ENCODE measurements around the gene TMEM132A. TPM values are rescaled to one million over a fixed set of nuclear protein-coding genes. Genes with fewer than 3 reads are reported as not detected.

TMEM132A gene
- total and polyA plus RNA-seq, 5 donors, result 5.1 to 10.2 (median 6.8) TPM

DNA sequence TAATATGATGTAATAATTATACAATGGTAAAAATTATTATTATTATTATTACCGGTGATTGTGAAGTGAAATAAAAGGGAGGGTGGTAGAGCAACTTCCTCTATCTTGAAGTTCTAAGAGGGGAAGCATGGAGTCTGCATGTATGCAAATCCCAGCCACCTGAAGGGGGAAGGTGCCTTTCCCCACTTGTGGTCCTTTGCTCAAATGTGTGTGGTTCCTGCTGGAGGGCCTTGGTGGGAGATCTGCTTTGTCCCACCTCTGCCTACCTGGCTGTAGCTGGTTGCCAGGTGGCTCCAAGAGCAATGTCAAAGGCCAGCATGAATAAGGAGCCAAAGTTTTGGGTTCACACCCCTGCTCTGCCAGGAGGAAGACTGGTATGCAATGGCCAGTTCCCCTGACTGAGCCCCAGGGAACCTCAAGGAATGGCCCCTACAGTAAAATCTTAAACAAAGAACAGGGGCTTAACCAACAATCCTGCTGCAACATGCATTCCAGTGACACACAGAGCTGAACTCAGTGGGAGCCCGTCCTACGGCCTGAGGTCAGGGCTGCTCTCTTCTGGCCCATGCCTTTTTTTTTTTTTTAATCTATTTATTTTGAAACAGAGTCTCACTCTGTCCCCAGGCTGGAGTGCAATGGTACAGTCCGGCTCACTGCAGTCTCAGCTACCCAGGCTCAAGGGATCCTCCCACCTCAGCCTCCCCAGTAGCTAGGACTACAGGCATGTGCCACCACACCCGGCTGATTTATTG lies 8.5 kb downstream of the TMEM132A start:
- no peak for DNase-seq
- Histone ChIP-seq H3K9me3 (ENCODE audit: control insufficient read depth, low read length) (no peaks in the 10 kb centered on the region), H3K4me3 (ENCODE audit: low read length) (no peak overlapping the region), H3K27ac (ENCODE audit: low read length) (no peak overlapping the region), H3K4me1 (ENCODE audit: control insufficient read depth, insufficient read depth, low read length) (no peaks in the 10 kb centered on the region), H3K27me3 (ENCODE audit: control insufficient read depth, insufficient read depth) (no peaks in the 10 kb centered on the region)
- intact Hi-C loops (cut with DNase I), result no loop called here
- WGBS, result 83% methylated on average over 5 of the region's 5 CpGs
- ATAC-seq, result no peak

DNA sequence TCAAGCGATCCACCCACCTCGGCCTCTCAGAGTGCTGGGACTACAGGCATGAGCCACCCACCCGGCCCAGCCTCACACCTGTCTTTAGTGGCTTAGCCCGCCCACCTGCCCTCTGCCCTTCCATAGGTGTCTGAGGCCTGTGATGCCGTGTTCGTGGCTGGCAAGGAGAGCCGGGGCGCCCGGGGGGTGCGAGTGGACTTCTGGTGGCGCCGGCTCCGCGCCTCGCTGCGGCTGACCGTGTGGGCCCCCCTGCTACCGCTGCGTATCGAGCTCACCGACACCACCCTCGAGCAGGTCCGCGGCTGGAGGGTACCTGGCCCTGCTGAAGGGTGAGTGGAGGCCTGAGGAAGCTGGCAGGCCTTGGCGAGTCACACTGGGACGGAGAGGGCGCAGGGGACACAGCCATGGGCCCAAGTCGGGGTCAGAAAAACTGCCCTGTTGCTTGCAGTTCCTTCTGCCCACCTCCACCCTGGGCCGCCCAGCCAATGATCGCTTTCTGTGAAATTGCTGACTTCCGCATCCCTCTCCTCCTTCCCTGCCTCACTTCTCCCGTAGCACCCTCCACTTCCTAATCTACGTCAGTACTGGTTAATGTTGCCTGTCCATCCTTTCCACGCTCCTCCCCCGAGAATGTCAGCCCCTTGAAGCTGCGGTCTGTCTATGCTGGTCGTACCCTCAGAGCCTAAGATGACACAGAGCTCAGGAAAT lies 9.3 kb downstream of the TMEM132A start:
- Histone ChIP-seq H3K4me3 (ENCODE audit: low read length) (no peak overlapping the region), H3K4me1 (ENCODE audit: control insufficient read depth, insufficient read depth, low read length) (no peaks in the 10 kb centered on the region), H3K27ac (ENCODE audit: low read length) (no peak overlapping the region), H3K9me3 (ENCODE audit: control insufficient read depth, low read length) (no peaks in the 10 kb centered on the region), H3K27me3 (ENCODE audit: control insufficient read depth, insufficient read depth) (no peaks in the 10 kb centered on the region)
- ATAC-seq, result no peak
- intact Hi-C loops (cut with DNase I), result no loop called here
- DNase-seq, result peak in 1 of 3 donors; percentile 60
- 94% methylated on average over 37 of the region's 37 CpGs for WGBS

DNA sequence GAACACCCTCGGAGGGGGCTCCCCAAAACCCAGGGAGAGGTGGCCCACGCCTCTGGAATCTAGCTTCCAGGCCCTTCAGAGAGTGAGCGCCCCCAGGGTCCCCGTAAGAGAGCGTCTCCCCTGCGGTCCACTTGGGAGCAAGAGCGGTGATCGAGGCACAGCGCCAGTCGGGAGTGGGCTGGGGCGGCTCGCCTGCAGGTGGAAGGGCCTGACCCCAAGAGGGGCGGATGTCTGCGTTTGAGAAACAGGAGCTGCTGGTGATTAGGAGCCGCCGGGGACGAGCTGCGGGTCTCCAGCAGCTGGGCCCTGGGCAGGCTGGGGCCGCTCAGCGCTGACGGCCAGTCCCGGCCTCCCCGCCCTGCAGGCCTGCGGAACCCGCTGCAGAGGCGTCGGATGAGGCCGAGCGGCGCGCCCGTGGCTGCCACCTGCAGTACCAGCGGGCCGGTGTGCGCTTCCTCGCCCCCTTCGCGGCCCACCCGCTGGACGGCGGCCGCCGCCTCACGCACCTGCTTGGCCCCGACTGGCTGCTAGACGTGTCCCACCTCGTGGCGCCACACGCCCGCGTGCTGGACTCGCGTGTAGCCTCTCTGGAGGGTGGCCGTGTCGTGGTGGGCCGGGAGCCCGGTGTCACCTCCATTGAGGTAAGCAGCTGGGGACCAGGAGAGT lies 10.0 kb downstream of the TMEM132A start:
- Histone ChIP-seq H3K27ac (ENCODE audit: low read length) (no peak overlapping the region), H3K4me3 (ENCODE audit: low read length) (no peak overlapping the region), H3K9me3 (ENCODE audit: control insufficient read depth, low read length) (no peaks in the 10 kb centered on the region), H3K4me1 (ENCODE audit: control insufficient read depth, insufficient read depth, low read length) (no peaks in the 10 kb centered on the region), H3K27me3 (ENCODE audit: control insufficient read depth, insufficient read depth) (no peaks in the 10 kb centered on the region)
- peak in 1 of 3 donors; percentile 61 for DNase-seq
- intact Hi-C loops (cut with DNase I), result no loop called here
- ATAC-seq, result no peak
- 94% methylated on average over 57 of the region's 57 CpGs for WGBS

DNA sequence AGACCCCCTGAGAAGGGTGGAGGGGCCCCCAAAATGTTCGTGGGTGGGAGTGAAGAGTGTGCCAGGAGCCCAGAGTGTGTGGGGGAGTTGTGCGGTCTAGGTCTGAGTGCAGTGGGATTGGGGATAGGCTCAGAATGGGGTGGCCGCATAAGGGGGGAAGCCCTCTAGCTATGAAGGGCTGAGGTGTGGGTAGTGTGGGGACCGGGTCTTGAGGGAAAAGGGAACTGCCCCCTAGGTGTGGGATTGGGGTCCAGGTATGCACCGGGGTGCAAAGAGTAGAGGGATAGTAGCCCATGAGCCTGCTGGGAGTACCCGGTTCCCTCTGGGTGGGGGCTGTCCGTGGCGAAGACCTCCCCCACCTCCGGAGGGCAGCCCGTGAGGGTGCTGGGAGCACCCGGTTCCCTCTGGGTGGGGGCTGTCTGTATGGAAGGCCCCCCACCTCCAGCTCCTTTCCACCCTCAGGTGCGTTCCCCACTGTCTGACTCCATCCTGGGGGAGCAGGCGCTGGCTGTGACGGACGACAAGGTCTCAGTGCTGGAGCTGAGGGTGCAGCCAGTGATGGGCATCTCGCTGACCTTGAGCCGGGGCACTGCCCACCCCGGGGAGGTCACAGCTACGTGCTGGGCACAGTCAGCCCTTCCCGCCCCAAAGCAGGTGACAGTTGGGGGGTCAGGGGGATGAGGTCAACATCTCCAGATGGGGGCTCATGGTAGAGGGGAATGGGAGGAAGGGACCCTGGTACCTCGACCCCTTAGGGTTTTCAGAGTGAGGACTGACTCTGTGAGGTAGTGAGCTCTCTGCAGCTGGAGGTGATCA lies 10.7 kb downstream of the TMEM132A start:
- H3K4me3 ChIP-seq (ENCODE audit: low read length), result no peak overlapping the region
- H3K27me3 ChIP-seq (ENCODE audit: control insufficient read depth, insufficient read depth), result no peaks in the 10 kb centered on the region
- intact Hi-C loops (cut with DNase I), result no loop called here
- H3K27ac ChIP-seq (ENCODE audit: low read length), result no peak overlapping the region
- ATAC-seq (peak; percentile 1 to 3), DNase-seq (peak in 1 of 3 donors; percentile 52)
- WGBS, result 88% methylated on average over 21 of the region's 21 CpGs
- H3K9me3 ChIP-seq (ENCODE audit: control insufficient read depth, low read length), result no peaks in the 10 kb centered on the region
- H3K4me1 ChIP-seq (ENCODE audit: control insufficient read depth, insufficient read depth, low read length), result no peaks in the 10 kb centered on the region

DNA sequence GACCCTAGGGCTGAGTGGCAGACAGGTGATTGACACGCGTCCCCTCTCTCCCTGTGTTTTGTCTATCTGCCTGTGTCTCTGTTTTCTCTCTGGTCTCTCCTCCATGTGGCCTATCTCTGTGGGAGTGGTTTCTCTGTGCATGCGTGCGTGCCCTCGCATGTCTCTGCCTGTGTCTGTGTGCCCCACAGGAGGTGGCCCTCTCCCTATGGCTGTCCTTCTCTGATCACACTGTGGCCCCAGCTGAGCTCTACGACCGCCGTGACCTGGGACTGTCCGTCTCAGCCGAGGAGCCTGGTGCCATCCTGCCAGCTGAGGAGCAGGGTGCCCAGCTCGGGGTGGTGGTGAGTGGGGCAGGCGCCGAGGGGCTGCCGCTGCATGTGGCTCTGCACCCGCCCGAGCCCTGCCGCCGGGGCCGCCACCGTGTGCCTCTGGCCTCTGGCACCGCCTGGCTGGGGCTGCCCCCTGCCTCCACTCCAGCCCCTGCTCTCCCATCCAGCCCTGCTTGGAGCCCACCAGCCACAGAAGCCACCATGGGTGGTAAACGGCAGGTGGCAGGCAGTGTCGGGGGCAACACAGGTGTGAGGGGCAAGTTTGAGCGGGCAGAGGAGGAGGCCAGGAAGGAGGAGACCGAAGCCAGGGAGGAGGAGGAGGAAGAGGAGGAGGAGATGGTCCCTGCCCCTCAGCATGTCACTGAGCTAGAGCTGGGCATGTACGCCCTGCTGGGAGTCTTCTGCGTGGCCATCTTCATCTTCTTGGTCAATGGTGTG lies 11.6 kb downstream of the TMEM132A start:
- peak in 1 of 3 donors; percentile 56 for DNase-seq
- H3K27me3 ChIP-seq (ENCODE audit: control insufficient read depth, insufficient read depth), result no peaks in the 10 kb centered on the region
- intact Hi-C loops (cut with DNase I), result no loop called here
- 90% methylated on average over 27 of the region's 27 CpGs for WGBS
- ATAC-seq, result peak in 1 of 2 donors; percentile 10
- H3K4me1 ChIP-seq (ENCODE audit: control insufficient read depth, insufficient read depth, low read length), result no peaks in the 10 kb centered on the region
- H3K27ac ChIP-seq (ENCODE audit: low read length), result no peak overlapping the region
- H3K9me3 ChIP-seq (ENCODE audit: control insufficient read depth, low read length), result no peaks in the 10 kb centered on the region
- no peak overlapping the region for H3K4me3 ChIP-seq (ENCODE audit: low read length)

DNA sequence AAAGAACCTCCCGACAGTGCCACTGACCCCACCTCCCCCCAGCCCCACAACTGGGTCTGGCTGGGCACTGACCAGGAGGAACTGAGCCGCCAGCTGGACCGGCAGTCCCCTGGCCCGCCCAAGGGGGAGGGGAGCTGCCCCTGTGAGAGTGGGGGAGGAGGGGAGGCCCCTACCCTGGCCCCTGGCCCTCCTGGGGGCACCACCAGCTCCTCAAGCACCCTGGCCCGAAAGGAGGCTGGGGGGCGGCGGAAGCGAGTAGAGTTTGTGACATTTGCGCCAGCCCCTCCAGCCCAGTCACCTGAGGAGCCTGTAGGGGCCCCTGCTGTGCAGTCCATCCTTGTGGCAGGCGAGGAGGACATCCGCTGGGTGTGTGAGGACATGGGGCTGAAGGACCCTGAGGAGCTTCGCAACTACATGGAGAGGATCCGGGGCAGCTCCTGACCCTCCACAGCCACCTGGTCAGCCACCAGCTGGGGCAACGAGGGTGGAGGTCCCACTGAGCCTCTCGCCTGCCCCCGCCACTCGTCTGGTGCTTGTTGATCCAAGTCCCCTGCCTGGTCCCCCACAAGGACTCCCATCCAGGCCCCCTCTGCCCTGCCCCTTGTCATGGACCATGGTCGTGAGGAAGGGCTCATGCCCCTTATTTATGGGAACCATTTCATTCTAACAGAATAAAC lies 12.3 kb downstream of the TMEM132A start:
- ATAC-seq (peak in 1 of 2 donors; percentile 3), DNase-seq (peak in 1 of 3 donors; percentile 46)
- Histone ChIP-seq H3K27ac (ENCODE audit: low read length) (peak overlapping the region; percentile 40), H3K4me1 (ENCODE audit: control insufficient read depth, insufficient read depth, low read length) (no peaks in the 10 kb centered on the region), H3K9me3 (ENCODE audit: control insufficient read depth, low read length) (no peaks in the 10 kb centered on the region), H3K4me3 (ENCODE audit: low read length) (no peak overlapping the region), H3K27me3 (ENCODE audit: control insufficient read depth, insufficient read depth) (no peaks in the 10 kb centered on the region)
- intact Hi-C loops (cut with DNase I), result no loop called here
- WGBS, result 84% methylated on average over 18 of the region's 18 CpGs

DNA sequence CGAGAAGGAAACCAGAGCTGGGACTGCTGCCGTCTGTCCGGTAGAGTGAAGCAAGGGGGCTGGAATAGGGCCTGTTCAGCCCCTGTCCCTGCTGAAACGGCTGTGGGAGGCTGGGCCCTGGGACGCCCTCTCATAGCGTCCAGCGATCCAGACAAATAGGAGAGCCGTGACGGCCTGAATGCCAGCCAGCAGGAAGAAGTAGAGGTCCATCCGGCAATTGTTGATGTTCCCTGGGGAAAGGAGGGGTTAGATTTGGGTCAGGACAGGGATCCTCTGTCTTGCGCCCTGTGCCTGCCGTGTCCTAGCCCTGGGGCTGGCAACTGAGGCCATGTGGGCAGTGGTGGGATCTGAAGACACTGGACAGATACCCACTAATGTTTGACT lies 12.9 kb downstream of the TMEM132A start:
- Histone ChIP-seq H3K27ac (ENCODE audit: low read length) (peak overlapping the region; percentile 14), H3K27me3 (ENCODE audit: control insufficient read depth, insufficient read depth) (no peaks in the 10 kb centered on the region), H3K4me3 (ENCODE audit: low read length) (no peak overlapping the region), H3K9me3 (ENCODE audit: control insufficient read depth, low read length) (no peaks in the 10 kb centered on the region), H3K4me1 (ENCODE audit: control insufficient read depth, insufficient read depth, low read length) (no peaks in the 10 kb centered on the region)
- DNase-seq, result peak; percentile 54 to 83 (median 77)
- intact Hi-C loops (cut with DNase I), result no loop called here
- 55% methylated on average over 12 of the region's 12 CpGs for WGBS
- peak; percentile 56 to 76 for ATAC-seq

DNA sequence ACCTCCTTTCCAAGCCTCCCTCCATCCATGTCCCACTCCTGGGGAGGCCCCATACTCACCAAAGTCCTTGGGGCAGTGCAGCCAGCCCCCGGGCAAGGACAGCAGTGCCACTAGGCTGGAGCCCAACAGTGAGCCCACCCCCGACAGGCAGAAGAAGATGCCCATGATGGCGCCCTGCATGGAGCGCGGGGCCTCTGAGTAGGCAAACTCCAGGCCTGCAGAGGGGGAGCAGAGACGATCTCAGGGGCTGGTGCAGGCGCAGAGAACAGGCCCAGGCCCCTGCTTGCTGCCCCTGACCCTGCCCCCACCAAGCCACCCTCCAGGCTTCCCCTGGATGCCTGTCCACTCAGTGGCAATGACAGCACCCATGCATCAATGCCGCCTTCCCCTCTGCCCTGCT lies 13.6 kb downstream of the TMEM132A start:
- H3K4me1 ChIP-seq (ENCODE audit: control insufficient read depth, insufficient read depth, low read length), result no peaks in the 10 kb centered on the region
- no peak for ATAC-seq

DNA sequence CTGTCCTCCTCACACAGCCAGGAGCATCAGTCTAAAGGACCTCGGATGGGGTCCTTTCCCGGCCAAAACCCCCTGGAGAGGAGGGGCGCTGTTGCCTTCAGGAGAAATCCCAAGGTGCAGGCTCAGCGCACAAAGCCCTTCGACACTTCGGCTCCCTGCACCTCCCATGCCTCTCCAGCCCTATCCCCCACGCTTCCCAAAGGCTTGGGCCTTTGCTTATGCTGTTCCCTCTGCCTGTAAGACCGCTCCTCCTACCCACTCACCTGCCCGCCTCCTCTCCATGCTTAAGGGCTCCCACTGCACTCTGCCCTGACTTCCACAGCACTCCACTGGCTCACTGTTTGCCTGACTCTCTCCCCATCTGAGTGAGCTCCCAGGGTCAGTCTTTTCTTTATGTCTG lies 14.2 kb downstream of the TMEM132A start:
- no peak for DNase-seq
- no peaks in the 10 kb centered on the region for H3K4me1 ChIP-seq (ENCODE audit: control insufficient read depth, insufficient read depth, low read length)
- no peak overlapping the region for H3K27ac ChIP-seq (ENCODE audit: low read length)
- intact Hi-C loops (cut with DNase I), result no loop called here
- H3K4me3 ChIP-seq (ENCODE audit: low read length), result no peak overlapping the region
- no peak for ATAC-seq
- 87% methylated on average over 9 of the region's 9 CpGs for WGBS
- H3K27me3 ChIP-seq (ENCODE audit: control insufficient read depth, insufficient read depth), result no peaks in the 10 kb centered on the region
- H3K9me3 ChIP-seq (ENCODE audit: control insufficient read depth, low read length), result no peaks in the 10 kb centered on the region

More for the DNA sequence above, 13.6 kb downstream of the TMEM132A start:
- no peak overlapping the region for H3K4me3 ChIP-seq (ENCODE audit: low read length)
- WGBS, result 93% methylated on average over 8 of the region's 8 CpGs
- DNase-seq, result peak in 1 of 3 donors; percentile 31
- H3K27me3 ChIP-seq (ENCODE audit: control insufficient read depth, insufficient read depth), result no peaks in the 10 kb centered on the region
- intact Hi-C loops (cut with DNase I), result no loop called here
- no peaks in the 10 kb centered on the region for H3K9me3 ChIP-seq (ENCODE audit: control insufficient read depth, low read length)
- H3K27ac ChIP-seq (ENCODE audit: low read length), result no peak overlapping the region

DNA sequence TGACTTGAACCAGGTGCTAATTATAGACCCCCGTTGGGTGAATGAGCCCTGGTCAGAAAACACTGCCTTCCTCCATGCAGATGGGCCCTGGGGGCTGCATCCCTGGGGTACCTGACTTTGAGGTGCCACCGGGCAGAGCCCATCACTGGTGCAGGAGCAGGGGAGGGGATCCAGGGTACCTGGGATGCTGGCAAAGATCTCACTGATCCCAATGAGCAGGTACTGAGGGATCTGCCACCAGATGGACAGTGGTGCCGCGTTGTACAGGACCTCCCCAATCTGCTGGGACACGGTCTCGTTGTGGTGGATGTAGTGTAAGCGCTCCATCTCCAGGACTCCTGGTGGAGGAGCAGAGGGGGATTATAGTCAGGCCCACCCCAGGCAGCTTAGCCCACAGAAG lies 15.0 kb downstream of the TMEM132A start:
- no peaks in the 10 kb centered on the region for H3K4me1 ChIP-seq (ENCODE audit: control insufficient read depth, insufficient read depth, low read length)
- H3K27ac ChIP-seq (ENCODE audit: low read length), result no peak overlapping the region
- H3K9me3 ChIP-seq (ENCODE audit: control insufficient read depth, low read length), result no peaks in the 10 kb centered on the region
- intact Hi-C loops (cut with DNase I), result no loop called here
- H3K27me3 ChIP-seq (ENCODE audit: control insufficient read depth, insufficient read depth), result no peaks in the 10 kb centered on the region
- ATAC-seq (no peak), DNase-seq (peak in 1 of 3 donors; percentile 17)
- no peak overlapping the region for H3K4me3 ChIP-seq (ENCODE audit: low read length)
- WGBS, result 90% methylated on average over 7 of the region's 7 CpGs
